ENCODE measurements around the gene ADAMTS2.

ADAMTS2 gene

GRCh38 chr5:179258922-179259730 lies 86.1 kb downstream of the ADAMTS2 start:
- in situ Hi-C loops (cut with HindIII; ENCODE audit: low sequenced_read_pairs), result no loop called here

GRCh38 chr5:179258001-179258921 lies 87.0 kb downstream of the ADAMTS2 start:
- in situ Hi-C loops (cut with HindIII; ENCODE audit: low sequenced_read_pairs), result no loop called here

- in situ Hi-C loops (cut with HindIII; ENCODE audit: low sequenced_read_pairs), result no loop called here
Measured at GRCh38 chr5:179257176-179257682, 88.0 kb downstream of the ADAMTS2 start.

GRCh38 chr5:179256328-179257175 lies 88.7 kb downstream of the ADAMTS2 start:
- in situ Hi-C loops (cut with HindIII; ENCODE audit: low sequenced_read_pairs), result no loop called here

GRCh38 chr5:179255527-179256327 lies 89.5 kb downstream of the ADAMTS2 start:
- in situ Hi-C loops (cut with HindIII; ENCODE audit: low sequenced_read_pairs), result no loop called here

- in situ Hi-C loops (cut with HindIII; ENCODE audit: low sequenced_read_pairs), result loop anchor here (5.0 kb wide), 1 partner anchor 67 kb away; no protein-coding TSS in a partner anchor
Measured at GRCh38 chr5:179254638-179255271, 90.5 kb downstream of the ADAMTS2 start.

GRCh38 chr5:179253730-179254129 lies 91.5 kb downstream of the ADAMTS2 start:
- in situ Hi-C loops (cut with HindIII; ENCODE audit: low sequenced_read_pairs), result loop anchor here (5.0 kb wide), 1 partner anchor 66 kb away; no protein-coding TSS in a partner anchor

- in situ Hi-C loops (cut with HindIII; ENCODE audit: low sequenced_read_pairs), result loop anchor here (5.0 kb wide), 1 partner anchor 64 kb away; no protein-coding TSS in a partner anchor
Measured at GRCh38 chr5:179251276-179251969, 93.8 kb downstream of the ADAMTS2 start.

GRCh38 chr5:179250561-179251225 lies 94.6 kb downstream of the ADAMTS2 start:
- in situ Hi-C loops (cut with HindIII; ENCODE audit: low sequenced_read_pairs), result loop anchor here (5.0 kb wide), 1 partner anchor 63 kb away; no protein-coding TSS in a partner anchor

- in situ Hi-C loops (cut with HindIII; ENCODE audit: low sequenced_read_pairs), result no loop called here
Measured at GRCh38 chr5:179246227-179246626, 99.0 kb downstream of the ADAMTS2 start.

- in situ Hi-C loops (cut with HindIII; ENCODE audit: low sequenced_read_pairs), result no loop called here
Measured at GRCh38 chr5:179245031-179245430, 100.2 kb downstream of the ADAMTS2 start.

- in situ Hi-C loops (cut with HindIII; ENCODE audit: low sequenced_read_pairs), result no loop called here
Measured at GRCh38 chr5:179244044-179244443, 101.2 kb downstream of the ADAMTS2 start.

- in situ Hi-C loops (cut with HindIII; ENCODE audit: low sequenced_read_pairs), result no loop called here
Measured at GRCh38 chr5:179243333-179243732, 101.9 kb downstream of the ADAMTS2 start.

GRCh38 chr5:179242676-179243075 lies 102.6 kb downstream of the ADAMTS2 start:
- in situ Hi-C loops (cut with HindIII; ENCODE audit: low sequenced_read_pairs), result no loop called here

- in situ Hi-C loops (cut with HindIII; ENCODE audit: low sequenced_read_pairs), result no loop called here
Measured at GRCh38 chr5:179241764-179242370, 103.4 kb downstream of the ADAMTS2 start.

- in situ Hi-C loops (cut with HindIII; ENCODE audit: low sequenced_read_pairs), result no loop called here
Measured at GRCh38 chr5:179241175-179241574, 104.1 kb downstream of the ADAMTS2 start.

GRCh38 chr5:179240561-179240960 lies 104.7 kb downstream of the ADAMTS2 start:
- in situ Hi-C loops (cut with HindIII; ENCODE audit: low sequenced_read_pairs), result no loop called here
